CD14-positive monocyte (primary cell): ENCODE measurements around the gene GALNS. TPM values are rescaled to one million over a fixed set of nuclear protein-coding genes. Genes with fewer than 3 reads are reported as not detected.
"Not testable (repeated sequence)": the region's sequence is repeated elsewhere in the genome, so short reads cannot be mapped to it uniquely, and the experiment has no call there.

Experiments used
- DNase-seq, 3 donors: peaks; one replicate each; pipeline ENCODE4 v3.0.0-alpha.2; 2011 to 2022
- H2AFZ ChIP-seq: 2 replicates; pipeline ENCODE4 v1.6.0; 2012; ENCODE audit warnings: mild to moderate bottlenecking, low read depth, low read length, inconsistent platforms; ENCODE audit not compliant: insufficient read depth, poor library complexity, severe bottlenecking
- H3K27ac ChIP-seq, 2 donors: 1 replicate in 1 of 2; 2 replicates in 1 of 2; pipeline ENCODE4 v1.5.1; 2012 to 2013; ENCODE audit warnings: low read length in 2 of 2, control low read depth in 1 of 2, inconsistent platforms in 1 of 2, low read depth in 1 of 2, mild to moderate bottlenecking in 1 of 2
- H3K27me3 ChIP-seq, 2 donors: one replicate each; pipeline versions ENCODE4 v1.6.0 to v1.6.1; 2011 to 2013; ENCODE audit warnings: low read length in 2 of 2; ENCODE audit not compliant: control insufficient read depth in 2 of 2, insufficient read depth in 2 of 2
- H3K36me3 ChIP-seq, 2 donors: replicated peaks in 1 of 2; 1 replicate in 1 of 2; 2 replicates in 1 of 2; pipeline versions ENCODE4 v1.5.1 to v1.6.1; 2012 to 2013; ENCODE audit warnings: low read length in 2 of 2, control low read depth in 1 of 2, inconsistent platforms in 1 of 2, mild to moderate bottlenecking in 1 of 2; ENCODE audit not compliant: insufficient read depth in 2 of 2, control insufficient read depth in 1 of 2
- H3K4me1 ChIP-seq, 2 donors: 1 replicate in 1 of 2; 2 replicates in 1 of 2; pipeline versions ENCODE4 v1.5.1 to v1.6.1; 2012 to 2013; ENCODE audit warnings: low read length in 2 of 2, control low read depth in 1 of 2, inconsistent platforms in 1 of 2, mild to moderate bottlenecking in 1 of 2, moderate library complexity in 1 of 2; ENCODE audit not compliant: insufficient read depth in 2 of 2, control insufficient read depth in 1 of 2
- H3K4me2 ChIP-seq: replicated peaks from 2 replicates; pipeline ENCODE3; 2012; ENCODE audit warnings: low read length, moderate library complexity, mild to moderate bottlenecking; ENCODE audit not compliant: poor library complexity, severe bottlenecking; ENCODE audit errors: extremely low read depth
- H3K4me3 ChIP-seq, 3 experiments: fragments of 200-600 bp in 1 of 3; sonication (generic) in 1 of 3; replicated peaks in 1 of 3; 1 replicate in 2 of 3; 2 replicates in 1 of 3; pipeline ENCODE4 v1.5.1; 2011 to 2013; ENCODE audit warnings: low read length in 3 of 3, mild to moderate bottlenecking in 3 of 3, control low read depth in 2 of 3, low read depth in 2 of 3, inconsistent platforms in 1 of 3, moderate library complexity in 1 of 3
- H3K79me2 ChIP-seq: 2 replicates; pipeline ENCODE4 v1.6.0; 2012; ENCODE audit warnings: mild to moderate bottlenecking, control low read depth, inconsistent platforms, low read length, moderate library complexity; ENCODE audit not compliant: insufficient read depth
- H3K9ac ChIP-seq: 2 replicates; pipeline ENCODE4 v1.6.0; 2017; ENCODE audit warnings: low read length, mild to moderate bottlenecking; ENCODE audit not compliant: insufficient read depth, poor library complexity, severe bottlenecking
- H3K9me3 ChIP-seq, 2 donors: replicated peaks in 1 of 2; 1 replicate in 1 of 2; 2 replicates in 1 of 2; pipeline versions ENCODE4 v1.5.1 to v1.6.1; 2012 to 2013; ENCODE audit warnings: low read length in 2 of 2, control low read depth in 1 of 2; ENCODE audit not compliant: control insufficient read depth in 1 of 2, insufficient read depth in 1 of 2
- H4K20me1 ChIP-seq: 2 replicates; pipeline ENCODE4 v1.6.0; 2012; ENCODE audit warnings: mild to moderate bottlenecking, low read length, control low read depth, moderate library complexity; ENCODE audit not compliant: insufficient read depth
- H3K27ac Mint-ChIP-seq, 7 donors: one replicate each; pipeline ENCODE4 v1.8.0; 2020; ENCODE audit warnings: mild to moderate bottlenecking in 7 of 7, mixed read lengths in 7 of 7, moderate library complexity in 6 of 7, inconsistent platforms in 2 of 7
- H3K27me3 Mint-ChIP-seq, 3 donors: one replicate each; pipeline ENCODE4 v1.8.0; 2021 to 2022; ENCODE audit warnings: low read depth in 3 of 3, mild to moderate bottlenecking in 3 of 3, mixed read lengths in 3 of 3, moderate library complexity in 3 of 3, inconsistent platforms in 1 of 3
- H3K36me3 Mint-ChIP-seq, 2 donors: one replicate each; pipeline ENCODE4 v1.8.0; 2020; ENCODE audit warnings: mixed read lengths in 2 of 2, inconsistent platforms in 1 of 2, mild to moderate bottlenecking in 1 of 2
- H3K4me1 Mint-ChIP-seq: one replicate; pipeline ENCODE4 v1.8.0; 2020; ENCODE audit warnings: mild to moderate bottlenecking, mixed read lengths
- H3K4me3 Mint-ChIP-seq, 2 donors: one replicate each; pipeline ENCODE4 v1.8.0; 2020; ENCODE audit warnings: mild to moderate bottlenecking in 2 of 2, mixed read lengths in 2 of 2, moderate library complexity in 1 of 2
- H3K9me3 Mint-ChIP-seq, 7 donors: one replicate each; pipeline ENCODE4 v1.8.0; 2020 to 2022; ENCODE audit warnings: mixed read lengths in 7 of 7, mild to moderate bottlenecking in 6 of 7, moderate library complexity in 6 of 7, inconsistent platforms in 2 of 7
- WGBS: methylation state at CpG from one replicate; pipeline ENCODE4 v1.1.5; 2013; ENCODE audit warnings: missing lambda C conversion rate; ENCODE audit not compliant: insufficient coverage; 5-methylcytosine and 5-hydroxymethylcytosine counted together
- intact Hi-C, 2 donors: fragments of 100-400 bp; cut with micrococcal nuclease; formaldehyde crosslinking; loops; one replicate each; pipeline versions ENCODE4 v1.15.0 to v1.15.1; 2023
- polyA plus RNA-seq, 3 donors: library from polyadenylated mRNA; depleted of rRNA in 1 of 3; unstranded in 2 of 3; stranded (reverse) in 1 of 3; fragments of 300-500 nt in 2 of 3; fragments of >200 nt in 1 of 3; fragmentation: Illumina TruSeq in 2 of 3; gene quantifications; 1 replicate in 2 of 3; 2 replicates in 1 of 3; pipeline ENCODE4 v1.2.3, GENCODE V29; 2012 to 2021
- TF ChIP-seq, protein P1 (sequence below): fragments of 200-600 bp; IDR thresholded peaks from one replicate; pipeline ENCODE4 v1.8.0; 2022; ENCODE audit warnings: antibody characterized with exemption, mild to moderate bottlenecking

The GALNS gene
- polyA plus RNA-seq, 3 donors: 20.2 to 34.4 (median 32.2) TPM

DNA sequence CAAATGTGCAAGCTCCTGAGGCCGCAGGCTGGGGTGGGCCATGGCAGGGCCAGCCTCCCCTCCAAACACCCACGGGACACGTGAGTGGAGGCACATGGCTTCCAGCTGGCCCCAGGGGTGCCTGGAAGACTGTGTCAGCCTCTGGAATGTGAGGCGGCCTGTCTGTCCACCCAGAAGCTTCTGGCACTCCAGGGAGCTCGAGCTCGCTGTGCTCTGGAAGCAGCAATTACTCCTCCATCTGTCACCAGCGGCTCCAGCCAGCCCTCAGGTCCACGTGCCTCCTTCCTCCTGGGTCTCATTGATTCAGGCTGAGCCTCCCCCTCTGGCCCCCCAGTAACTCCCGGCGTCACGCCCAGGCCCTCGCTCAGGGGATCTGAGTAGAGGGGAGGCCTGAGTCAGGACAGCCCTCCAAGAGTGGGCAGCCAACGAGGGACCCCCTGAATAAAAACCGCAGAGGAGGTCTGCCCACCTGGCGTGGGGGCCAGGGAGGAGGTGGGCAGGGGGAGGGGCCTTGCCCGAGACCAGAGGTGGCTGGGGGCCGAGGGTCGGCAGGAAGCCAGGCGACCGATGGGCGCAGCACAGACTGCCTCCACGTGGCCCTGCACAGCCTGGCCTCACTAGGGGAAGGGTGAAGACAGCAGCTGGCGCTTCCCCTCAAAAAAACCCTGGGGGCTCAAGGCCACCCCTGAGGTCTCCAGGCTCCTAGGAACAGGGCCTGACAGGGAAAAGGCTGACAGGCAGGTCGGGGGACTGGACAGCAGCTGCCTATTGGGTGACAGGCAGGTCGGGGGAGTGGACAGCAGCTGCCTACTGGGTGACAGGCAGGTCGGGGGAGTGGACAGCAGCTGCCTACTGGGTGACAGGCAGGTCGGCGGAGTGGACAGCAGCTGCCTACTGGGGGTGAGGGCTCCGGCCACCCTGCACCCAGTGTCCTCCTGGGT, 83.6 kb downstream of the GALNS start:
- intact Hi-C loops: no loop called here
- Histone ChIP-seq H3K79me2 (peaks cover 99% of the 10 kb centered on the region), H3K9me3 (no peaks in the 10 kb centered on the region), H3K27me3 (no peaks in the 10 kb centered on the region), H3K36me3 (peaks cover 11 to 17% of the 10 kb centered on the region in 2 donors), H3K4me1 (peaks cover 50 to 74% of the 10 kb centered on the region in 2 donors), H3K4me3 (no peak overlapping the region), H4K20me1 (peaks cover 97% of the 10 kb centered on the region), H3K4me2 (peak overlapping the region; percentile 3), H3K9ac (peak overlapping the region; percentile 8), H3K27ac (peak overlapping the region in 1 of 2 donors; percentile 64), H2AFZ (no peak overlapping the region)
- Mint-ChIP-seq H3K4me3 (no peak overlapping the region), H3K4me1 (peaks cover 68% of the 10 kb centered on the region), H3K36me3 (peaks cover 11 to 37% of the 10 kb centered on the region in 2 donors), H3K27ac (peak overlapping the region in 2 of 7 donors; percentile 65 to 87), H3K27me3 (peaks cover 0 to 3% (median 0%) of the 10 kb centered on the region in 3 donors), H3K9me3 (no peaks in the 10 kb centered on the region)
- TF ChIP-seq, protein P1, sequence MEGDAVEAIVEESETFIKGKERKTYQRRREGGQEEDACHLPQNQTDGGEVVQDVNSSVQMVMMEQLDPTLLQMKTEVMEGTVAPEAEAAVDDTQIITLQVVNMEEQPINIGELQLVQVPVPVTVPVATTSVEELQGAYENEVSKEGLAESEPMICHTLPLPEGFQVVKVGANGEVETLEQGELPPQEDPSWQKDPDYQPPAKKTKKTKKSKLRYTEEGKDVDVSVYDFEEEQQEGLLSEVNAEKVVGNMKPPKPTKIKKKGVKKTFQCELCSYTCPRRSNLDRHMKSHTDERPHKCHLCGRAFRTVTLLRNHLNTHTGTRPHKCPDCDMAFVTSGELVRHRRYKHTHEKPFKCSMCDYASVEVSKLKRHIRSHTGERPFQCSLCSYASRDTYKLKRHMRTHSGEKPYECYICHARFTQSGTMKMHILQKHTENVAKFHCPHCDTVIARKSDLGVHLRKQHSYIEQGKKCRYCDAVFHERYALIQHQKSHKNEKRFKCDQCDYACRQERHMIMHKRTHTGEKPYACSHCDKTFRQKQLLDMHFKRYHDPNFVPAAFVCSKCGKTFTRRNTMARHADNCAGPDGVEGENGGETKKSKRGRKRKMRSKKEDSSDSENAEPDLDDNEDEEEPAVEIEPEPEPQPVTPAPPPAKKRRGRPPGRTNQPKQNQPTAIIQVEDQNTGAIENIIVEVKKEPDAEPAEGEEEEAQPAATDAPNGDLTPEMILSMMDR: no peak
- WGBS: 54% methylated on average over 19 of the region's 29 CpGs
- DNase-seq: no peak

DNA sequence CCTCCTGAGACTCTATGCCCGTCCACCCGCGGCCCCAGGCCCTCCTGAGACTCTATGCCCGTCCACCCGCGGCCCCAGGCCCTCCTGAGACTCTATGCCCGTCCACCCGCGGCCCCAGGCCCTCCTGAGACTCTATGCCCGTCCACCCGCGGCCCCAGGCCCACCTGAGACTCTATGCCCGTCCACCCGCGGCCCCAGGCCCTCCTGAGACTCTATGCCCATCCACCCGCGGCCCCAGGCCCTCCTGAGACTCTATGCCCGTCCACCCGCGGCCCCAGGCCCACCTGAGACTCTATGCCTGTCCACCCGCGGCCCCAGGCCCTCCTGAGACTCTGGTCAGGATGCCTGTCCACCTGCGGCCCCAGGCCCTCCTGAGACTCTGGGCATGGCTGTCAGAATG, 85.0 kb downstream of the GALNS start:
- H3K4me3 ChIP-seq, intact Hi-C loops, H3K4me2 ChIP-seq, H3K9me3 ChIP-seq, H2AFZ ChIP-seq, H3K4me3 Mint-ChIP-seq, DNase-seq, H3K9me3 Mint-ChIP-seq, H3K27me3 Mint-ChIP-seq, H3K27me3 ChIP-seq, H3K9ac ChIP-seq: not testable (repeated sequence)
- Histone ChIP-seq H4K20me1 (peaks cover 97% of the 10 kb centered on the region), H3K4me1 (peaks cover 43 to 66% of the 10 kb centered on the region in 2 donors), H3K79me2 (peaks cover 99% of the 10 kb centered on the region), H3K36me3 (peaks cover 8 to 14% of the 10 kb centered on the region in 2 donors), H3K27ac (peak overlapping the region in 1 of 2 donors; percentile 47)
- H3K4me1 Mint-ChIP-seq: peaks cover 65% of the 10 kb centered on the region
- 88% methylated on average over 11 of the region's 23 CpGs for WGBS
- peak overlapping the region in 1 of 7 donors; percentile 41 for H3K27ac Mint-ChIP-seq
- H3K36me3 Mint-ChIP-seq: peaks cover 11 to 26% of the 10 kb centered on the region in 2 donors
